GM19023 (cell line): Measurements from ENCODE around the gene TEAD1.

Source experiments
- ATAC-seq: cut with Tn5 transposase; IDR thresholded peaks from one replicate; pipeline ENCODE4 v1.9.1; 2021; ENCODE audit warnings: mild to moderate bottlenecking, moderate library complexity; ENCODE audit not compliant: unreplicated experiment

Gene TEAD1

DNA sequence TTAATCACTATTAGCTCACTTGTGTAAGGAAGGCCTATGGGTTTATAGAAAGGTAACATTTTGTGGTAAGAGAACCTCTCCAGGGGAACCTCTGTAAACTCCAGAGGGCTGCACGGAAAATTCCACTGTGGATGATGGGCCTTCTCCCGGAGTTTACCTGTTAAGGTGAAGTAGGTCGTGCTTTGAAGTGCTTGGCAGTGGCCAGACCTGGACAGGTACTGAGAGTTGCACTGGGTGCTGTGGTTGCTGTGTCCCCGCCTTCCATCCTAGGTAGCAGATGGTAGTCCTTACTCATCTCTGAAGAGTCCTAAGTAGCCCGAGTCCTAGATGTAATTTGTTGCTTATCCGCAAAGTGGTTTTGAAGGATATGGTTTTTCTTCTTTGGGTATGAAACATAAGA is 133.4 kb downstream of the TEAD1 start:
- no peak for ATAC-seq

- ATAC-seq: no peak
These were observed 134.3 kb downstream of the TEAD1 start for GRCh38 chr11:12808519-12808918.

DNA sequence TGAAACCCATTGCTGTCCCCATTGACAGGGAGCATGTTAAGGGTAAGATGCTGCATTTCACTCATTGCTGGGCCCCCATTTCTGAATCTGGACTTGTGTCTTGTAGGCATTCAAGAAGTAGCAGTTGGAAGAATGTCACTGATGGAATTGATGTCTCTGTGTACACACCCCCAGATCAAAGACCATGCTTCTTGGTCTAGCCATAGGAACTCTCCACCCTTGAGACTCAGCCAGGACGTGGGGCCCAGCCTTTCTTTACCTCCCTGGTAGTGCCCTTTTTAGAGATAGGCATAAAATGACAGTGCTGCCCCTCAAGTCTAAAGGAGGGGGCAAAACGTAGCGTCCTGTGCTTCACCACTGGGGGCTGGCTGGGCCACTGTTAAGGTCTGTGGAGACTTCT is 135.1 kb downstream of the TEAD1 start:
- ATAC-seq: no peak

- no peak for ATAC-seq
These were observed 135.8 kb downstream of the TEAD1 start for GRCh38 chr11:12809864-12810567.

- no peak for ATAC-seq
These were observed 136.3 kb downstream of the TEAD1 start for GRCh38 chr11:12810568-12810894.

DNA sequence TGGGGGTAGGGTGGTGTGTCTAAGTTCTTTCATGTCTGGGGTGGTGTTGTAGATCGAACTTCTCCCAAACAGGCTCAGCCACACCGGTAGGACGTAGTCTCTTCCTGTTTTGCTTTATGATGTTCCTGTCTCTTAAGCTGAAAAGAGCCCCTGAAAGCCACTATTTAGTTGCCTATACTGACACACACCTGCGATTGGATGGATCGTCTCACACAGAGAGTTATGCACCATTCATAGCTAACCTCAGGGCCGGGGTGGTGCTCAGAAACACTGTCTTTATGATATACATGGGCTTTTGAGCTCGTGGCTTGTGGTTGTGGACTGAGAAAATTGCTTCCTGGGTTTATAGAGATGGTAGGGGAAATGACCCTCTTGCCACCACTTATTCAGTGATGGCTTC is 137.6 kb downstream of the TEAD1 start:
- no peak for ATAC-seq

GRCh38 chr11:12812849-12813248 is 138.6 kb downstream of the TEAD1 start:
- ATAC-seq: no peak

GRCh38 chr11:12813371-12814225 is 139.4 kb downstream of the TEAD1 start:
- ATAC-seq: no peak

DNA sequence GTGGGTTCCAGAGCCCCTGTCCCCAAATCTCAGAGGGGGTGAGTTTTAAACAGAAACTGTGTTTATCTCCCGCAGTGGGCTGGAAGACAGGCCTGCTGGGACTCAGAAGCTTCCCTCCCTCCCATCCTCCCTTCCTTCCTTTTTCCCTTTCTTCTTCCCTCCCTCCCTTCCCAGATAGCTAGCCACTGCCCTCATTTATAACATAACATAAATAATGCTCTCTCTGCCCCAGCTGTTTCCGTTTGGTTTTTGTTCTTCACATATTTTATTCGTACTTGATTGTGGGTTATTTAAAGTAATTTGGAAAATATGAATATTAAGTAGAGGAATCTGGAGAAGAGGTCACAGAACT is 140.9 kb downstream of the TEAD1 start:
- no peak for ATAC-seq

GRCh38 chr11:12815931-12816494 is 141.8 kb downstream of the TEAD1 start:
- no peak for ATAC-seq

GRCh38 chr11:12817681-12818332 is 143.6 kb downstream of the TEAD1 start:
- no peak for ATAC-seq

- ATAC-seq: no peak
These were observed 144.3 kb downstream of the TEAD1 start for GRCh38 chr11:12818333-12819015.

DNA sequence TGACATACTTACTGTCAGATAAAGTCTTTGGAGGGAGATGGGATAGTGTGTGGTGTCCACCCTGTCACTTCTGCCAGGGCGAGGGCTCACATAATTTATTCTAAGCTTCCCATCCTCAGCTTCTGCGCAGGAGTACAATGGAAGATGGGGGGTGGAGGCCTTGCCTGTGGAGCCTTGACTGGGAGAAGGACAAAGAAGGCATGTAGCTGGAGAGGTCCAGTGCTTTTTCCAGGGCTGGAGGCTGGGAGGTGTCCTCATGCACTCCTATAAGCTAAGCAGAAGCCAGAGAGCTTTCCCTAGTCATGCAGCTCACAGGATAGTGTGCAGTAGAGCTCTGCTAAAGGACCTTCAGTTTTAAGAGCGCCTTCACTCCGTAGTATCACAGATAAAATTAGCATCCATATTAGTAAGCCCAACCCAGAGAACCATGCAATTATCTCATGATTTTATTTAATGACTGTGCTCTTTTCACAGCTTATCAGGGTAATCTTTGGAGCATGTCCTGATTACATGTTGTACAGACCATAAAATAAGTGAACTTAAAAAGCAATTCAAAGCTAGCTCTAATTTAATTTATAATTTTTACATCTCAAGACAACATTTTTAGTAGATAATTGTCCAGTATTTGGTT is 148.3 kb downstream of the TEAD1 start:
- no peak for ATAC-seq

DNA sequence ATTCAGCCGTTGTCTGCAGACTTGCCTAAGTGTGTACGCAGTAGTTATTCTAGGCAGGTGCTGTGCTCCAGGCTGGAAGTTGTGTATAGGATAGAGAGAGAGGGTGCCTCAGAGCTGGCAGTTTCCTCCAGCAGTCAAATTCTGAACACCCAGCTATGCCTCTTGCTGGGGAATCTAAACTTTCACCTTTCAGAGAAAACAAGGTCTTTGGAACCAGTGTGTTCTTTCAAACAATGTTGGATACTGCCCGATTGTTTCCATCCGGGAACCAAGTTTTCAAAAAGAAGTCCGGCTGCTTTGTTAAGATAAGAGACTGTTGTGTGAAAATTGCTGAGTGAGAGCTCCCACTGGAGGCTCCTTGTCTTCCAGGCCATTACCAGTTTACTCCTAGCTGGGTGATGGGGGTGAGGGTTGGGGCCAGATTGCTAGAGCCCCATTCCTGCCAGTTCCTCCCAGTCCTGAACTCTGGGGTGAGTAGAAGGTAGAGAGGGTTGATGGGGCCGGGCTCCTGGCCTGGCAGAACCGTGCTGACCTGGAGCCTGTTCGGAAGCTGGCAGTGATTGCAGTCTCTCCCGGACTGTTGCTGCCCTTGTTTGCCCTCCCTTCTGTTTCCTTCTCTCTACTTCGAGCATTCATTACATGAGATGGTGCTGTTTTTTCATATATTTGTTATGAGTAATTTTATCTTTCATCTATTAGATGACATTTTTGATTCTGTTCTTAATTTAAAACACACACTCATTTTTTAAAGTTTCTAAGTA is 150.2 kb downstream of the TEAD1 start:
- ATAC-seq: no peak

GRCh38 chr11:12826441-12826840 is 152.2 kb downstream of the TEAD1 start:
- no peak for ATAC-seq

DNA sequence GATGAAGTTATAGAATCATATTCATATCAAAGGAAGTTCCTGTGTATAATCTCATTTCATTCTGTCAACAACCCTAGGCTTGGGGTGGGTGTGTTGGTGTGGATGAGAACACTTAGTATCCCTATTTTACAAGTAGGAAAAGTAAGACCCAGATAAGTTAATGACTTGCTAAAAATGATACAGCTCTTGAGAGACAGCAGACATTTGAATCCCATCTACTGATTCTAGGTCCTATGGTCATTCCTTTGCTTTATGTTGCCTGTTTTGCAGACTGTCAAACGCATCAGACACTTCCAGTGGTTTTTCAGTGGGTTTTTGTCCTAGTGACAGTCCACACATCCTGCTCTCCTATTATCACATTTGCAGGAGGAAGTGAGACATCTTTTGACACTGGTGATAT is 153.1 kb downstream of the TEAD1 start:
- ATAC-seq: no peak

DNA sequence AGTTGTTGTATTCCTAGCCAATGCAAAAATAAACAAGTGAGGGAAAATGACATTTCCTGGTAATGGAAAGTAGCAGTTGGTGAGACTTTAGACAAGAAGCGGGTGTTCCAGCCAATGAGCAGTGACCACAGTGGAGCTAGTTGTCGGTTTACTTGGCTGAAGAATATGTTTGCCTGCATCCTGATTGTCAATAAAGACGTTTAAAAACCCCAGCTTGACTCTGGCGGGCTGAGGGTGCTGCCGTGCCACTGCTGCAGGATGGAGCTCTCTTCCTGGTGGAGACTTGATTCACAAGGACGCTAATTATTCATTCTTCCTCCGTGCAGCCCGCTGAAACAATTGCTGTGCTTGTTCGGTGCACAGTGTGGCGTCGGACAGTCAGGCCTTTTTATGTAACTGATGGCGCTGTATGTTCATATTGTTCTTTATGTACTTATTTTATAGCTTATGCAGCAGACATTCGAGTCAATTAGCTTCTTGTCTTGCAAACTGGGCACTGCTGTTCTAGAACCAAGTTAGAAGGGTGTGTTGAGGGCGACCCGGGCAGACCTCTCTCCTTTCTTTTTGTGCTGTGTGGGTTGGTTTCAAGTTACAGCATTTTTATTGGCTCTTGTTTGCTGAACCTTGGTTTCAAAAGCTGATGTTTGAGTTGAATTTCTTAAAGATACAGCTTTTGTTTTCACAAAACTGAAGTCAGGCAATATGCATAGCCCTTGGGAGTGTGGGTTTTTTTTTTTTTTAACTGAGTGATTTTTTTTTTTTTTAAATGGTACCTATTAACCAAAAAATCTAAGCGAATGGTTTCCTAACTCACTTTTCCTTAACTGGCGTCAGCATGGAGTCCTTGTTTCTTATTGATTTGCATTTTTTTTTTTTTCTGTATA is 153.9 kb downstream of the TEAD1 start:
- ATAC-seq: no peak

- no peak for ATAC-seq
These were observed 154.9 kb downstream of the TEAD1 start for GRCh38 chr11:12829131-12829530.
